Endothelial cell of umbilical vein (primary cell): ENCODE results near the gene SORCS2. TPM values are rescaled to one million over a fixed set of nuclear protein-coding genes. Genes with fewer than 3 reads are reported as not detected.

Source experiments
- BruUV-seq: library from RNA; stranded (reverse); fragments of 400-500 nt; replicated peaks from 2 replicates; lab custom pipeline; 2021; lab: Mats Ljungman, UMichigan
- CTCF ChIA-PET: fragments of 300-600, 350-600 bp; sonication (Branson Sonifier 250); formaldehyde crosslinking; loops from one replicate; lab custom pipeline; 2021; ENCODE audit warnings: antibody characterized with exemption, inconsistent platforms; lab: Charles Lee
- POLR2A ChIA-PET: fragments of 300-600, 350-600 bp; sonication (Branson Sonifier 250); formaldehyde crosslinking; loops from one replicate; lab custom pipeline; 2021; ENCODE audit warnings: antibody characterized with exemption, inconsistent platforms; lab: Charles Lee
- DNase-seq: peaks from one replicate; pipeline ENCODE4 v3.0.0-alpha.2; 2011; ENCODE audit warnings: low read depth, low spot score
- FAIRE-seq: peaks from 2 replicates; lab custom pipeline; 2011; peaks lifted over from hg19 to GRCh38; lab: Jason Lieb, UNC
- H2AFZ ChIP-seq: 2 replicates; pipeline ENCODE4 v1.6.0; 2012; ENCODE audit warnings: low read depth, low read length, control low read depth, inconsistent platforms
- H3K27ac ChIP-seq: 2 replicates; pipeline ENCODE4 v1.5.1; 2011; ENCODE audit warnings: low read depth, mild to moderate bottlenecking, control low read depth, low read length, moderate library complexity; ENCODE audit not compliant: insufficient read depth
- H3K27me3 ChIP-seq, 2 experiments: 2 replicates each; pipeline versions ENCODE4 v1.6.0 to v1.6.1; 2011; ENCODE audit warnings: low read length in 2 of 2, mixed read lengths in 1 of 2; ENCODE audit not compliant: control insufficient read depth in 2 of 2, insufficient read depth in 2 of 2
- H3K36me3 ChIP-seq, 2 experiments: 2 replicates in 1 of 2; 3 replicates in 1 of 2; pipeline ENCODE4 v1.5.1; 2011; ENCODE audit warnings: low read length in 2 of 2, mild to moderate bottlenecking in 1 of 2, moderate library complexity in 1 of 2; ENCODE audit not compliant: control insufficient read depth in 2 of 2, insufficient read depth in 2 of 2; ENCODE audit errors: extremely low read depth in 1 of 2
- H3K4me1 ChIP-seq: 3 replicates; pipeline ENCODE4 v1.5.1; 2011; ENCODE audit warnings: mild to moderate bottlenecking, low read length; ENCODE audit not compliant: control insufficient read depth, insufficient read depth; ENCODE audit errors: extremely low read depth
- H3K4me2 ChIP-seq: 2 replicates; pipeline ENCODE4 v1.6.1; 2011; ENCODE audit warnings: low read length, control low read depth, mixed read lengths; ENCODE audit not compliant: insufficient read depth
- H3K4me3 ChIP-seq, 3 experiments: fragments of 200-600 bp in 1 of 3; sonication (generic), shearing (Covaris generic) in 1 of 3; replicated peaks in 1 of 3; 2 replicates each; pipeline ENCODE4 v1.5.1; 2011 to 2016; ENCODE audit warnings: control low read depth in 3 of 3, low read length in 3 of 3, mild to moderate bottlenecking in 2 of 3, inconsistent platforms in 1 of 3, low read depth in 1 of 3, moderate library complexity in 1 of 3; ENCODE audit not compliant: insufficient read depth in 1 of 3
- H3K79me2 ChIP-seq: 2 replicates; pipeline ENCODE4 v1.6.0; 2012; ENCODE audit warnings: low read length, inconsistent platforms; ENCODE audit not compliant: control insufficient read depth, insufficient read depth
- H3K9ac ChIP-seq: replicated peaks from 2 replicates; pipeline ENCODE3; 2011; ENCODE audit warnings: low read length, control low read depth; ENCODE audit not compliant: insufficient read depth; ENCODE audit errors: extremely low read depth
- H3K9me1 ChIP-seq: replicated peaks from 3 replicates; pipeline ENCODE4 v1.6.0; 2011; ENCODE audit warnings: mild to moderate bottlenecking, low read length; ENCODE audit not compliant: control insufficient read depth, insufficient read depth; ENCODE audit errors: extremely low read depth
- H3K9me3 ChIP-seq: replicated peaks from 2 replicates; pipeline ENCODE4 v1.5.1; 2012; ENCODE audit warnings: low read length, inconsistent platforms; ENCODE audit not compliant: control insufficient read depth, insufficient read depth
- H4K20me1 ChIP-seq: replicated peaks from 2 replicates; pipeline ENCODE3; 2011; ENCODE audit warnings: mild to moderate bottlenecking, low read length; ENCODE audit not compliant: control insufficient read depth, insufficient read depth; ENCODE audit errors: extremely low read depth
- EZH2 ChIP-seq: IDR thresholded peaks from 2 replicates; pipeline ENCODE4 v1.6.1; 2012; ENCODE audit warnings: borderline replicate concordance, low read depth, mild to moderate bottlenecking, moderate library complexity, low read length, inconsistent platforms; ENCODE audit not compliant: severe bottlenecking
- FOS ChIP-seq: IDR thresholded peaks from 2 replicates; pipeline ENCODE4 v1.6.1; 2011; ENCODE audit warnings: mild to moderate bottlenecking, low read length, moderate library complexity, borderline replicate concordance; ENCODE audit not compliant: insufficient read depth
- GATA2 ChIP-seq: IDR thresholded peaks from 2 replicates; pipeline ENCODE4 v1.7.0; 2011; ENCODE audit warnings: low read depth, mild to moderate bottlenecking, moderate library complexity, mixed read lengths, low read length; ENCODE audit not compliant: insufficient read length, insufficient read depth
- POLR2AphosphoS5 ChIP-seq: IDR thresholded peaks from 2 replicates; pipeline ENCODE4 v1.6.1; 2012; ENCODE audit warnings: low read depth, mild to moderate bottlenecking, control low read depth, low read length, moderate library complexity; ENCODE audit not compliant: insufficient read depth
- dilution Hi-C: fragments of 300-500 bp; cut with MboI; formaldehyde crosslinking; loops from one replicate; pipeline ENCODE4 v1.15.0; 2019; ENCODE audit warnings: low sequenced_read_pairs; ENCODE audit not compliant: extremely low pct_ligation_motif_present
- intact Hi-C: fragments of 100-400 bp; cut with micrococcal nuclease; formaldehyde crosslinking; loops from one replicate; pipeline ENCODE4 v1.10.0; 2022
- polyA plus RNA-seq, 4 experiments: library from polyadenylated mRNA; depleted of rRNA in 3 of 4; stranded (reverse) in 3 of 4; unstranded in 1 of 4; fragments of >200 nt; gene quantifications; 2 replicates each; pipeline versions ENCODE4 v1.2.1 to v1.2.3, GENCODE V29; 2011 to 2012; ENCODE audit warnings: missing spikeins in 1 of 4
- total RNA-seq: library from RNA; stranded (reverse); gene quantifications from 2 replicates; pipeline ENCODE4 v1.2.3, GENCODE V29; 2021

Gene SORCS2
- total and polyA plus RNA-seq, 2 donors (not counting 3 experiments of a cell fraction or from before 2014, with no cell fraction given): not detected

DNA sequence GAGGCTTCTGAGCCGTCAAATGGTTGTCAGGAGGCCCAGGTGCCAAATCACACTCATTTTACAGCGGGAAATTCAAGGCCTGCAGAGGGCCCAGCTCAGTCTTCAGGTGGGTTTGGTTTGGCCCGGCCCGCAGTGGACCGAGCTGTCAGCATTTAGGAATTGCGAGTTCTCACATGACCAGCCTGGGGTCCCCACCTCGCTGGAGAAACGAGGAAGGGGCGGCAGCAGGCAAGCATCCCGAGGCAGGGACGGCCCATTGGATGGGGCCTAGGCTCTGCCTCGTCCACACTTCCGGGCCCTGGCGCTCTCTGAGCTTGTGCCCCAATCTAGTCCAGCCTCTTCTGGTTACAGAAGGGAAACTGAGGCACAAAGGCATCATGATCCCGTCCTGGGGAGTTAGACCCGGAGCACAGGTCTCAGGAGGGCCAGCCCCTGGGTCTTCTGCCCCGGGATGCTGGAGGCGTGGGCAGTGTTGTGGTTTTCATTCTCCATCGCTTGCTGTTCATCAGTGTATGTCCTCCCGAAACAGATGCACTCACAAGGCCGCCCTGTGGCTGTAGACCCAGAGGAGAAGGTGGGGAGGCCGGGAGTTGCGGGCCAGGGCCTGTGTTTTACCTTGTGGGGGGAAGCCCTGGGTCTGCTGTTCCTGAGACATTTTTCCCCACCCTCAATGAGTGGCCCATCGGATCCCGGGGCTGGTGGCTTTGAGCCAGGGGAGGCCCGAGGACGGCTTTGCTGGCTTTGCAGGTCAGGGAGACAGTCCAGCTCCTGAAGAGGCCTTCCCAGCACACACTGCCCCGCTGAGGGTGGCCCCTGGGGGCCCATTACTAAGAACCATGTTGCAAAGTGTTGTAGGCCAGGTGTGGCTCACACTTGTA lies 233.5 kb downstream of the SORCS2 start:
- H3K4me1 ChIP-seq: no peaks in the 10 kb centered on the region
- DNase-seq: no peak
- H3K36me3 ChIP-seq: no peaks in the 10 kb centered on the region
- H3K4me2 ChIP-seq: no peak overlapping the region
- H3K27ac ChIP-seq: no peak overlapping the region
- H3K4me3 ChIP-seq: no peak overlapping the region
- no peak overlapping the region for H2AFZ ChIP-seq
- BruUV-seq: no TSS peak
- no peaks in the 10 kb centered on the region for H3K27me3 ChIP-seq
- no peaks in the 10 kb centered on the region for H4K20me1 ChIP-seq
- FAIRE-seq: no peak
- H3K9ac ChIP-seq: no peak overlapping the region
- ChIA-PET POLR2A (no interaction called here), CTCF (no interaction called here)
- no peaks in the 10 kb centered on the region for H3K79me2 ChIP-seq
- intact Hi-C loops (no loop called here), dilution Hi-C loops (no loop called here)
- TF ChIP-seq POLR2AphosphoS5 (no peak), GATA2 (no peak), FOS (no peak)
- H3K9me3 ChIP-seq: no peaks in the 10 kb centered on the region
- H3K9me1 ChIP-seq: no peaks in the 10 kb centered on the region

DNA sequence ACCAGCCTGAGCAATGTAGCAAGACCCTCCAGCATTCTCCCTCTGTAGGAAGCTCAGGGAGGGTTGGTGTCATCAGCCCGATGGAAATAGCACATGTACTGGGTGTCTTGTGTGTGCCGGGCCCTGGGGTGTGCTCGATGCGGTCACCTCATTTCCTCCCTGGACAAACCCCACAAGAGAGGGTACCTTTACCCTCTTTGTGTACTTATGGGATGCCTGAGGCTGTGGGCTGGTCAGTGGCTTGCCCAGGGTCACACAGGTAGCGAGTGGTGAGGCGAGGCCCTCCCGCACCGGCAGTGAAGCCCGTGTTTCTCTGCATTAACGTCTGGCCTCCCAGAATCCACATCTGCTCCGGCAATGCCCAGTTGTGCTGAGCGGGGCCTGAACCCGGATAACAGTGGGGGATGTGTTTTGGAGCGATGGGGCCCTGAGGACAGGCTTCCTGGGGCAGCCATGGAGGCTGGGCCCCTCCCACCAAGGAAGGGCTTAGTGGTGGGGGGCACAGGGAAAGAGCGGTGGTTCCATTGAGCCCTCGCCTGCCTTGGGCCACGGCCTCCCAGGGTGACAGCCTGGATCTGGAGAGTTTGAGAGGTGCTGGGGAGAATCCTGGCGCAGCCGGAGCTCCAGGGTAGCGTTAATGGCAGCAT lies 234.3 kb downstream of the SORCS2 start:
- Histone ChIP-seq H3K9me3 (no peaks in the 10 kb centered on the region), H3K79me2 (no peaks in the 10 kb centered on the region), H3K27ac (no peak overlapping the region), H3K4me2 (no peak overlapping the region), H4K20me1 (no peaks in the 10 kb centered on the region), H3K27me3 (no peaks in the 10 kb centered on the region), H3K9ac (no peak overlapping the region), H3K36me3 (no peaks in the 10 kb centered on the region), H3K9me1 (no peaks in the 10 kb centered on the region), H2AFZ (no peak overlapping the region), H3K4me3 (no peak overlapping the region), H3K4me1 (no peaks in the 10 kb centered on the region)
- no peak for DNase-seq
- no peak for TF ChIP-seq EZH2
- dilution Hi-C loops: no loop called here
- no TSS peak for BruUV-seq
- ChIA-PET POLR2A (no interaction called here), CTCF (no interaction called here)
- intact Hi-C loops: no loop called here
- FAIRE-seq: no peak
